SU-DHL-6 (cell line): ENCODE data around the gene STK32B.

ENCODE experiments used
- CTCF ChIP-seq: fragments of 200-600 bp; sonication (generic); IDR thresholded peaks from one replicate; pipeline ENCODE4 v1.5.1; 2017; ENCODE audit warnings: antibody characterized with exemption, mild to moderate bottlenecking, low read length, moderate library complexity; ENCODE audit not compliant: insufficient read depth, poor library complexity, severe bottlenecking
- EZH2phosphoT487 ChIP-seq: fragments of 200-600 bp; sonication (generic), shearing (Covaris generic); conservative IDR thresholded peaks from 2 replicates; pipeline ENCODE4 v1.6.1; 2018; ENCODE audit warnings: mild to moderate bottlenecking, antibody characterized with exemption, low read length, moderate library complexity, mixed read lengths

GRCh38 chr4:5528031-5528436 lies 476.8 kb downstream of the STK32B start:
- TF ChIP-seq CTCF = no peak
- TF ChIP-seq EZH2phosphoT487 = no peak
